GM12878 (cell line): ENCODE results near the gene DDX5.

Source experiments
- ASH2L ChIP-seq: fragments of 300-600, 200-600 bp; sonication (generic); IDR thresholded peaks from 2 replicates; pipeline ENCODE4 v1.6.1; 2017; ENCODE audit warnings: low read depth, mild to moderate bottlenecking, borderline replicate concordance
- CEBPB ChIP-seq, 2 experiments: fragments of 150-350 bp in 1 of 2; IDR thresholded peaks; 2 replicates each; pipeline ENCODE4 v1.6.1; 2012 to 2014; ENCODE audit warnings: low read depth in 2 of 2, low read length in 2 of 2, borderline replicate concordance in 1 of 2, inconsistent platforms in 1 of 2
- CREM ChIP-seq: IDR thresholded peaks from 2 replicates; pipeline ENCODE4 v1.6.1; 2014; ENCODE audit warnings: antibody characterized with exemption, low read depth
- CTCF ChIP-seq, 3 experiments: IDR thresholded peaks in 2 of 3; conservative IDR thresholded peaks in 1 of 3; 2 replicates each; pipeline ENCODE4 v1.5.1; 2011; ENCODE audit warnings: low read depth in 3 of 3, low read length in 3 of 3, mild to moderate bottlenecking in 3 of 3, control low read depth in 2 of 3, moderate library complexity in 2 of 3, inconsistent platforms in 1 of 3, mixed read lengths in 1 of 3; ENCODE audit not compliant: control insufficient read depth in 2 of 3, insufficient read depth in 1 of 3; ENCODE audit errors: extremely low read depth in 1 of 3
- JUND ChIP-seq: IDR thresholded peaks from 2 replicates; pipeline ENCODE4 v1.6.1; 2012; ENCODE audit warnings: low read depth, mild to moderate bottlenecking, low read length, improper control_type of control experiment, moderate library complexity
- MEF2B ChIP-seq: fragments of 450-650 bp; IDR thresholded peaks from 2 replicates; pipeline ENCODE4 v1.6.1; 2018; ENCODE audit warnings: mild to moderate bottlenecking, moderate library complexity; ENCODE audit not compliant: partially characterized antibody, poor library complexity, severe bottlenecking
- NR2C2 ChIP-seq: IDR thresholded peaks from 2 replicates; pipeline ENCODE4 v1.6.1; 2011; ENCODE audit warnings: borderline replicate concordance, low read depth; ENCODE audit not compliant: control insufficient read depth, insufficient read length
- POLR2A ChIP-seq: IDR thresholded peaks from 2 replicates; pipeline ENCODE4 v1.6.1; 2011; ENCODE audit warnings: low read depth, mild to moderate bottlenecking, low read length
- PRDM15 ChIP-seq: fragments of 450-650 bp; formaldehyde crosslinking; IDR thresholded peaks from 2 replicates; pipeline ENCODE4 v1.4.0; 2020; ENCODE audit warnings: mild to moderate bottlenecking, moderate library complexity
- RAD21 ChIP-seq: IDR thresholded peaks from 2 replicates; pipeline ENCODE4 v1.6.1; 2011; ENCODE audit warnings: mild to moderate bottlenecking, low read depth, low read length, moderate library complexity; ENCODE audit not compliant: insufficient read depth
- RCOR1 ChIP-seq: conservative IDR thresholded peaks from 2 replicates; pipeline ENCODE4 v1.6.1; 2012; ENCODE audit warnings: low read depth, low read length, improper control_type of control experiment
- SIN3A ChIP-seq: IDR thresholded peaks from 2 replicates; pipeline ENCODE4 v1.6.1; 2012; ENCODE audit warnings: low read depth, low read length, improper control_type of control experiment
- TCF12 ChIP-seq: IDR thresholded peaks from 2 replicates; pipeline ENCODE4 v1.6.1; 2011; ENCODE audit warnings: low read depth, mild to moderate bottlenecking, low read length
- ZNF207 ChIP-seq: fragments of 450-650 bp; IDR thresholded peaks from 2 replicates; pipeline ENCODE4 v1.6.1; 2014; ENCODE audit warnings: antibody characterized with exemption, mild to moderate bottlenecking, borderline replicate concordance

- TF ChIP-seq CTCF (IDR thresholded peaks at IDR 0.05 in 2 of 3, conservative IDR thresholded peaks at IDR 0.05 in 1 of 3; ENCODE audit: control insufficient read depth in 2 of 3, extremely low read depth in 1 of 3, insufficient read depth in 1 of 3, low read depth in 3 of 3, low read length in 3 of 3): peak; percentile 63 to 71 (median 66)
- TF ChIP-seq JUND: no peak
- 0 out of 2 replicates have a peak, but pooled peaks have one; percentile 54 for TF ChIP-seq ZNF207
- TF ChIP-seq MEF2B: peak; percentile 20
- TF ChIP-seq POLR2A: peak; percentile 95
- 0 out of 2 replicates have a peak, but pooled peaks have one; percentile 43 for TF ChIP-seq TCF12
- no peak; the same call in 1 of the 2 replicates for TF ChIP-seq CREM
- peak; percentile 36; the same call in 1 of the 2 replicates for TF ChIP-seq RAD21
- 0 out of 2 replicates have a peak, but pooled peaks have one; percentile 34 for TF ChIP-seq RCOR1
- peak; percentile 71; the same call in 1 of the 2 replicates for TF ChIP-seq SIN3A
- TF ChIP-seq ASH2L: no peak
- no peak for TF ChIP-seq PRDM15 (CRISPR knock-in tag)
- TF ChIP-seq NR2C2: no peak
- TF ChIP-seq CEBPB (IDR thresholded peaks at IDR 0.05; ENCODE audit: borderline replicate concordance in 1 of 2, low read depth in 2 of 2, low read length in 2 of 2): no peak
These were observed 9.1 kb downstream of the DDX5 start, which contains the start of gene POLG2 for GRCh38 chr17:64496786-64497564.
